Smooth muscle cell of the brain vasculature (primary cell): Measurements from ENCODE around the gene RAX.
"Not testable (repeated sequence)": the region's sequence is repeated elsewhere in the genome, so short reads cannot be mapped to it uniquely, and the experiment has no call there.

Source experiments
- DNase-seq: peaks from one replicate; pipeline ENCODE4 v3.0.0-alpha.2; 2012; ENCODE audit warnings: low read depth, low spot score

The RAX gene

GRCh38 chr18:59273759-59274532, 692 bp upstream of the RAX start:
- DNase-seq: no peak

GRCh38 chr18:59272221-59272888, 899 bp downstream of the RAX start:
- no peak for DNase-seq

- no peak for DNase-seq
These were observed 1.5 kb downstream of the RAX start for GRCh38 chr18:59271606-59272220.

- DNase-seq: no peak
These were observed 2.5 kb downstream of the RAX start for GRCh38 chr18:59270689-59271257.

GRCh38 chr18:59269563-59270119, 3.6 kb downstream of the RAX start:
- DNase-seq: no peak

GRCh38 chr18:59268721-59269562, 4.3 kb downstream of the RAX start:
- DNase-seq: no peak

GRCh38 chr18:59268127-59268720, 5.0 kb downstream of the RAX start:
- no peak for DNase-seq

- no peak for DNase-seq
These were observed 5.6 kb downstream of the RAX start for GRCh38 chr18:59267503-59268126.

- DNase-seq: no peak
These were observed 6.3 kb downstream of the RAX start for GRCh38 chr18:59266886-59267502.

- no peak for DNase-seq
These were observed 6.8 kb downstream of the RAX start for GRCh38 chr18:59266459-59266858.

- no peak for DNase-seq
These were observed 7.3 kb downstream of the RAX start for GRCh38 chr18:59265974-59266369.

GRCh38 chr18:59265246-59265973, 7.8 kb downstream of the RAX start:
- no peak for DNase-seq

- no peak for DNase-seq
These were observed 8.5 kb downstream of the RAX start for GRCh38 chr18:59264651-59265245.

GRCh38 chr18:59264121-59264571, 9.1 kb downstream of the RAX start:
- no peak for DNase-seq

- DNase-seq: no peak
These were observed 9.6 kb downstream of the RAX start for GRCh38 chr18:59263661-59264060.

GRCh38 chr18:59262243-59262642, 11.0 kb downstream of the RAX start:
- not testable (repeated sequence) for DNase-seq

GRCh38 chr18:59261842-59262241, 11.4 kb downstream of the RAX start:
- not testable (repeated sequence) for DNase-seq

GRCh38 chr18:59255491-59255890, 17.8 kb downstream of the RAX start:
- not testable (repeated sequence) for DNase-seq
